Measurements from ENCODE around the gene RPL29. TPM values are rescaled to one million over a fixed set of nuclear protein-coding genes. Genes with fewer than 3 reads are reported as not detected.
"Not testable (repeated sequence)": the region's sequence is repeated elsewhere in the genome, so short reads cannot be mapped to it uniquely, and the experiment has no call there.

Gene RPL29
- total RNA-seq, 4 donors from 2014 or later: 1,191 to 2,826 (median 1,725) TPM

DNA sequence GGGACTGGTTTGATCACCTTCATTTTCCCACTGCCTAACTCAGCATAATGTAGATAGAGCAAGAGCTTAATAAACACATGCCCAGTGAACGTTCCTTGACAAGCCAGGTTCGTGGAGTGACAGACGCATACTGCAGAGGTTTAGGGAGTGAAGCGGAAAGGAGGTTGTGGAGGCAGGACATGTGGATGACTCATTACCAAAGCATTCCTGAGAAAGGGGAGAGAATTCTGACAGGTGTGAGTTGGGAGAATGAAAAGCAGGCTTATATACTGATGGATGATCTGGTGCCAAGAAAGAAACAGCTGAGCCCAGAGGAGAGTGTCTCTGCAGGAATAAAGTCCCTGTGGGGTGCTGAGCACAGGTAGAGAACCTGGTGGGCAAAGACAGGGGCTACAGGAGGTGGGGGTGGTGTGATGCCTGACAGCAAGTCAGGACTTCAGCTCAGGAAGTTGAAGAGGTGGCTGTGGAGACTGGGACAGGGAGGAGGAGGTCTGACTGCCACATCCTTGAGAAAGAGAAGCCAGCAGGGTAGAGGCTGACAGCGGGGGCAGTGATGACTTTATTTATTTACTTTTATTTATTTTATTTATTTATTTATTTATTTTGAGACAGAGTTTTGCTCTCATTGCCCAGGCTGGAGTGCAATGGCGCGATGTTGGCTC lies 2.4 kb upstream of the RPL29 start:
- 43 to 46% methylated on average over 7 of the region's 7 CpGs for WGBS, 2 donors
- DNase-seq: no peak
- no peak for TF ChIP-seq POLR2A (IDR thresholded peaks at IDR 0.05)
- TF ChIP-seq, protein P1, sequence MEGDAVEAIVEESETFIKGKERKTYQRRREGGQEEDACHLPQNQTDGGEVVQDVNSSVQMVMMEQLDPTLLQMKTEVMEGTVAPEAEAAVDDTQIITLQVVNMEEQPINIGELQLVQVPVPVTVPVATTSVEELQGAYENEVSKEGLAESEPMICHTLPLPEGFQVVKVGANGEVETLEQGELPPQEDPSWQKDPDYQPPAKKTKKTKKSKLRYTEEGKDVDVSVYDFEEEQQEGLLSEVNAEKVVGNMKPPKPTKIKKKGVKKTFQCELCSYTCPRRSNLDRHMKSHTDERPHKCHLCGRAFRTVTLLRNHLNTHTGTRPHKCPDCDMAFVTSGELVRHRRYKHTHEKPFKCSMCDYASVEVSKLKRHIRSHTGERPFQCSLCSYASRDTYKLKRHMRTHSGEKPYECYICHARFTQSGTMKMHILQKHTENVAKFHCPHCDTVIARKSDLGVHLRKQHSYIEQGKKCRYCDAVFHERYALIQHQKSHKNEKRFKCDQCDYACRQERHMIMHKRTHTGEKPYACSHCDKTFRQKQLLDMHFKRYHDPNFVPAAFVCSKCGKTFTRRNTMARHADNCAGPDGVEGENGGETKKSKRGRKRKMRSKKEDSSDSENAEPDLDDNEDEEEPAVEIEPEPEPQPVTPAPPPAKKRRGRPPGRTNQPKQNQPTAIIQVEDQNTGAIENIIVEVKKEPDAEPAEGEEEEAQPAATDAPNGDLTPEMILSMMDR (IDR thresholded peaks at IDR 0.05): no peak
- peaks cover 7 to 19% (median 16%) of the 10 kb centered on the region in 3 donors for H3K36me3 ChIP-seq
- peaks cover 0 to 7% (median 0%) of the 10 kb centered on the region in 4 donors for H3K27me3 ChIP-seq
- H3K9me3 ChIP-seq: no peaks in the 10 kb centered on the region
- H3K4me3 ChIP-seq: no peak overlapping the region
- intact Hi-C loops (cut with DNase I): no loop called here
- H3K4me1 ChIP-seq: peaks cover 9 to 45% (median 25%) of the 10 kb centered on the region in 3 donors
- H3K27ac ChIP-seq: peak overlapping the region in 1 of 4 donors; percentile 11

DNA sequence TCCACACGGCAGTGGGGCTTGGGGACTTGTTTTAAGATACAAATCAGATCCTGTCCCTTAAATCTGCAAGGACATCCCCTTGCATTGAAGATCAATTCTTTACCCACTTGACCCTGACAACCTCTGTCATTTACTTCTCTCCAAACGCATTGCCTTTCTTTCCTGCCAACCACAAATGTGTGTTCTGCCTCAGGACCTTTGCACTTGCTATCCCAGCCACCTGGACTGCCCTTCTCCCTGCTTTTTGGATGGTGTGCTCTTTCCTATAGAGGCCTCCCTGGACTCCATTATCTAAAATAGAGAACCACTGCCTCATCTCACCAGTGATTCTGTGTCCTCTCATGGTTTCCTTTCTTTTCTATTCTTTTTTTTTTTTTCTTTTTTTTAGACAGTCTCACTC lies 1.5 kb upstream of the RPL29 start:
- WGBS, 2 donors: 54 to 65% methylated on average over 2 of the region's 2 CpGs

DNA sequence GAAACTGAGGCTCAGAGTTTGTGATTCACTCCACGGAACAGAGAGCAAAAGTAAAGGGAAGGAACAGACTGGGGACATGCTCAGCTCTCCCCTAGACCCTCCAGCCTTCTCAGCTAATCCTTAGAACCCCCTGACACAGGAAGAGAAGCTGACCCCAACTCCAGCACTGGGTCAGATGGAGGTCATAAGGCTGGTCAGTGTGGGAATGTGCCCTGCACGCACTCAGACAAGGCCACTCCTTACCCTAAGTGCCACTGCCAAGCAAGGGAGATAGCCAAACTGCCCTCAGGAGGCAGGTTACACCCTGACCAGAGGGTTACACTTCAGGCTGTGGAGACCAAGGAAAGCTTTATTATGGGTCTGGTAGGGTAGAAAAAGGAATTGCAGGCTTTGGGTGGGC lies 1.2 kb downstream of the RPL29 start:
- WGBS, 2 donors: 48 to 58% methylated on average over 2 of the region's 2 CpGs
- no peak for DNase-seq
- H3K9me3 ChIP-seq: no peaks in the 10 kb centered on the region
- peak overlapping the region; percentile 2 to 92 (median 90) for H3K27ac ChIP-seq
- peaks cover 9 to 69% (median 25%) of the 10 kb centered on the region in 3 donors for H3K4me1 ChIP-seq
- peaks cover 15 to 40% (median 24%) of the 10 kb centered on the region in 3 donors for H3K36me3 ChIP-seq
- H3K4me3 ChIP-seq: peak overlapping the region; percentile 70 to 90 (median 82)
- H3K27me3 ChIP-seq: peaks cover 0 to 7% (median 0%) of the 10 kb centered on the region in 4 donors
- TF ChIP-seq, protein P1 (IDR thresholded peaks at IDR 0.05): no peak
- no peak for TF ChIP-seq POLR2A (IDR thresholded peaks at IDR 0.05)
- intact Hi-C loops (cut with DNase I): no loop called here

More for the DNA sequence above, 1.5 kb upstream of the RPL29 start:
- Histone ChIP-seq H3K4me3 (no peak overlapping the region), H3K36me3 (peaks cover 11 to 28% (median 24%) of the 10 kb centered on the region in 3 donors), H3K27ac (no peak overlapping the region), H3K4me1 (peaks cover 9 to 54% (median 30%) of the 10 kb centered on the region in 3 donors), H3K9me3 (no peaks in the 10 kb centered on the region), H3K27me3 (peaks cover 0 to 7% (median 0%) of the 10 kb centered on the region in 4 donors)
- TF ChIP-seq, protein P1 (IDR thresholded peaks at IDR 0.05): no peak
- TF ChIP-seq POLR2A (IDR thresholded peaks at IDR 0.05): no peak
- intact Hi-C loops (cut with DNase I): no loop called here
- DNase-seq: no peak

DNA sequence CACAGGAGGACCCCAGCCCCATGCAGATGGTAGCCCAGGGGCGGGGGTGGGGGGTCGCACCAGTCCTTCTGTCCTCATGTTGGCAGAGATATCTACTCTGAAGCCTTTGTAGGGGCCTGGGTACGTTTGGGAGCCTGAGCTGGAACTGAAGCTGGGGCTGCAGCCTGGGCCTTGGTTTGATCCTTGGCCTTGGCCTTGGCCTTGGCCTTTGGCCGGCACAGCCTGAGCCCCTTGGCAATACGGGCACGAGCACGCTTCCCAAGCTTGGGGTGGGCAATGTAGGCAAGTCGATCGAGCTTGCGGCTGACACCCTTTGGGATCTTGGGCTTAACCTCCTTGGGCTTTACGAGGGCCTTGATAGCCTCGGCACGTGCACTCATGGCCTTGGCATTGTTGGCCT lies 2.0 kb downstream of the RPL29 start:
- Histone ChIP-seq H3K36me3 (peaks cover 15 to 40% (median 24%) of the 10 kb centered on the region in 3 donors), H3K4me1 (peaks cover 12 to 73% (median 25%) of the 10 kb centered on the region in 3 donors)
- H3K27ac ChIP-seq; H3K27me3 ChIP-seq; DNase-seq; H3K9me3 ChIP-seq; H3K4me3 ChIP-seq; intact Hi-C loops (cut with DNase I): not testable (repeated sequence)
- no CpG with 5 or more reads among the region's 13 CpGs for WGBS, 2 donors

DNA sequence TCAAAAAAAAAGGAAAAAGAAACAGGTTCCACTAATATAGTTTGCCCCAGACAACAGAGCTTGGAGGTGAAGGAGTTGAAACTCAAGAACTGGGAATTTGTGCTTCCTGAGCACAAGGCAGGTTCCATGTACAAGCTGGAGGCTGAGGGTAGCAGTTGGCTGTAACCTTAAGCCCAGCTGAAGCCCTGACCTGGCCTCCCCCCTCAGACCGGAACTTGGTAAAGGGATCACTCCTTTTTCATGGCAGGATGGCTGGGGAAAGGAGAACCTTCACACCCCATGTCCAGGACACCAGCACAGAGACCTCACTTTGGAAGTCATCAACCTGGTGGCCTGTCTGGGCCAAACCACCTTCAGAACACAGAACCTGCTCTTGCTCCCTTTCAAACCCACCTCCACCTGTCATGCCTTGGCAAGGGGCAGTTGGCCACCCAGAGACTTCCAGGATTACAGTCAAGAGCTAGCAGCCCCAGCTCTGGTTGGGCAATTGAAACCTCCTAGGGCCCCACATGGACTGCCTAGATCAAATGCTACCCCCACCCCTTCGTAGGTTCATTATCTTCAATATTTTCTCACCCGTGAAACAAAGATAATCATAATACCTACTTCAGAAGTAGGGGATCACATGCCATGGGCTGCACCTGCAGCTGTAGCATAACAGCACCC lies 3.5 kb downstream of the RPL29 start:
- H3K27me3 ChIP-seq: no peaks in the 10 kb centered on the region
- H3K36me3 ChIP-seq: peaks cover 15 to 40% (median 24%) of the 10 kb centered on the region in 3 donors
- H3K4me3 ChIP-seq: no peak overlapping the region
- 75 to 76% methylated on average over 2 to 3 of the region's 3 CpGs for WGBS, 2 donors
- no peaks in the 10 kb centered on the region for H3K9me3 ChIP-seq
- peaks cover 12 to 64% (median 25%) of the 10 kb centered on the region in 3 donors for H3K4me1 ChIP-seq
- intact Hi-C loops (cut with DNase I): no loop called here
- no peak for DNase-seq
- TF ChIP-seq POLR2A (IDR thresholded peaks at IDR 0.05): no peak
- TF ChIP-seq, protein P1 (IDR thresholded peaks at IDR 0.05): no peak
- H3K27ac ChIP-seq: no peak overlapping the region

DNA sequence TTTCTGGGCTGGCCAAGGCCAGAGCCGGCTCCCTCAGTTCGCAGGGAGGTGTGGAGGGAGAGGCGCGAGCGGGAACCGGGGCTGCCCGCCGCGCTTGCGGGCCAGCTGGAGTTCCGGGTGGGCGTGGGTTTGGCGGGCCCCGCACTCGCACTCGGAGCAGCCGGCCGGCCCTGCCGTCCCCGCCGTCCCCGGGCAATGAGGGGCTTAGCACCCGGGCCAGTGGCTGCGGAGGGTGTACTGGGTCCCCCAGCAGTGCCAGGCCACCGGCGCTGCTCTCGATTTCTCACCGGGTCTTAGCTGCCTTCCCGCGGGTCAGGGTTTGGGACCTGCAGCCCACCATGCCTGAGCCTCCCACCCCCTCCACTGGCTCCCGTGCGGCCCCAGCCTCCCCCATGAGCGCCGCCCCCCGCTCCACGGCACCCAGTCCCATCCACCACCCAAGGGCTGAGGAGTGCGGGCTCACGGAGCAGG lies 5.2 kb downstream of the RPL29 start:
- DNase-seq; H3K9me3 ChIP-seq; H3K4me3 ChIP-seq; intact Hi-C loops (cut with DNase I); H3K27ac ChIP-seq; H3K27me3 ChIP-seq: not testable (repeated sequence)
- 76% methylated on average over 7 of the region's 38 CpGs; no CpG with 5 or more reads in 1 of the 2 donors for WGBS, 2 donors
- Histone ChIP-seq H3K36me3 (peaks cover 15 to 40% (median 24%) of the 10 kb centered on the region in 3 donors), H3K4me1 (peaks cover 12 to 59% (median 25%) of the 10 kb centered on the region in 3 donors)

All from esophagus squamous epithelium (tissue), 5 donors.